Spleen (tissue), 7 donors: ENCODE measurements around the gene METTL3.

Experiments used
- POLR2A ChIP-seq, 3 donors: fragments of 450-650 bp; IDR thresholded peaks; one replicate each; pipeline ENCODE4 v1.5.1; 2017; ENCODE audit warnings: antibody characterized with exemption in 3 of 3, mild to moderate bottlenecking in 1 of 3
- POLR2AphosphoS5 ChIP-seq, 3 donors: sonication (generic); formaldehyde crosslinking; IDR thresholded peaks; one replicate each; pipeline ENCODE4 v1.5.1; 2017; ENCODE audit warnings: antibody characterized with exemption in 3 of 3
- TF ChIP-seq, protein P1 (sequence below), 11 experiments: fragments of 200-600 bp in 7 of 11; fragments of 450-650 bp in 4 of 11; sonication (generic) in 4 of 11; IDR thresholded peaks in 8 of 11; conservative IDR thresholded peaks in 3 of 11; 1 replicate in 7 of 11; 2 replicates in 4 of 11; pipeline versions ENCODE4 v1.4.0 to v1.8.0; 2016 to 2021; ENCODE audit warnings: antibody characterized with exemption in 11 of 11, inconsistent platforms in 4 of 11, mild to moderate bottlenecking in 1 of 11
- donor health status: DM: no; HTN: no; CAD: no; lungs with moderate emphysema.
- donor health status: DM: no; HTN: no; CAD: no.
- donor health status: DM: no; HTN: no; CAD: no.

- no peak for TF ChIP-seq POLR2A (IDR thresholded peaks at IDR 0.05)
- TF ChIP-seq POLR2AphosphoS5 (IDR thresholded peaks at IDR 0.05): no peak
- TF ChIP-seq, protein P1, sequence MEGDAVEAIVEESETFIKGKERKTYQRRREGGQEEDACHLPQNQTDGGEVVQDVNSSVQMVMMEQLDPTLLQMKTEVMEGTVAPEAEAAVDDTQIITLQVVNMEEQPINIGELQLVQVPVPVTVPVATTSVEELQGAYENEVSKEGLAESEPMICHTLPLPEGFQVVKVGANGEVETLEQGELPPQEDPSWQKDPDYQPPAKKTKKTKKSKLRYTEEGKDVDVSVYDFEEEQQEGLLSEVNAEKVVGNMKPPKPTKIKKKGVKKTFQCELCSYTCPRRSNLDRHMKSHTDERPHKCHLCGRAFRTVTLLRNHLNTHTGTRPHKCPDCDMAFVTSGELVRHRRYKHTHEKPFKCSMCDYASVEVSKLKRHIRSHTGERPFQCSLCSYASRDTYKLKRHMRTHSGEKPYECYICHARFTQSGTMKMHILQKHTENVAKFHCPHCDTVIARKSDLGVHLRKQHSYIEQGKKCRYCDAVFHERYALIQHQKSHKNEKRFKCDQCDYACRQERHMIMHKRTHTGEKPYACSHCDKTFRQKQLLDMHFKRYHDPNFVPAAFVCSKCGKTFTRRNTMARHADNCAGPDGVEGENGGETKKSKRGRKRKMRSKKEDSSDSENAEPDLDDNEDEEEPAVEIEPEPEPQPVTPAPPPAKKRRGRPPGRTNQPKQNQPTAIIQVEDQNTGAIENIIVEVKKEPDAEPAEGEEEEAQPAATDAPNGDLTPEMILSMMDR (IDR thresholded peaks at IDR 0.05 in 8 of 11, conservative IDR thresholded peaks at IDR 0.05 in 3 of 11): no peak
Measured at GRCh38 chr14:21556378-21557083, 45.4 kb upstream of the METTL3 start.
